ENCODE data around the gene TAC3.
"Not testable (repeated sequence)": the region's sequence is repeated elsewhere in the genome, so short reads cannot be mapped to it uniquely, and the experiment has no call there.

The TAC3 gene

DNA sequence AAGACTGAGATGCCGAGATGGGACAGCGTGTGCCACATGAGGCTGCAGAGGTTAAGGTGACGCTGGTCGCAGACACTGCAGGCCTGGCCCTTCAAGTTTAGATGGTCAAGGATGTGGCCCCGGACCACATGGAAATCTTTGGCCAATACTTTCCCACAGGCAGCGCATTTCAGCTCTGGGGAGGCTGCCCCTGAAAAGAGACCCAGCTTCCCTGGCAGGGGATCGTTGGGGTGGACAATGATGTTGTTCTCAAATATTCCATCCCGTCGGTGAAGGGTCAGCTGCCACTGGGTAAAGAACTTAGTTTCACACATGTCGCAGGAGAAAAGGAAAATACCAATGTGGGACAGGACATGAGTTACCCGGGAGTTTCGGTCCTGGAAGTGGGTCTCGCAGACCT lies 12.9 kb downstream of the TAC3 start:
- DNase-seq = no peak

DNA sequence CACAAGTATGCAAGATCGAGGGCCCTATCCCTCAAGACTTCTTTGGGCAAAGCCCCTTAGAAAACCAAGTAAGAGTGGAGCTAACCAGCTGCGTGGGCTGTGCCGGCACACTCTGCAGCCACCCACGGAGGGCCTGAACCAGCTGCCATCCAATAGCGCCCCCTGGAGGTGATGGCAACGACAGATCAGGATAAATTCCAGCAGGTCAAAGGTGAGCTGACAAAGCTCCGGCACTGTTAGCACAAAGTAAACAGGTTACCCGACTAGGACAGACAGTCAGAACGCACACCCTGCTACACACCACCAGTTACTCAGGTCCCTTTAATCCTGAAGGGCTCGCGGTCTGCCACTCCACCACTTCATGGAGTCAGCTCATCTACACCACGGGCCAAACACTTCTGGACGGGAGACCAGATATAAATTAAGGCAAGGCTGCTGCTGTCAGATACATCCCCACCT lies 14.9 kb downstream of the TAC3 start:
- peak in 1 of 2 experiments; percentile 43 for DNase-seq

DNA sequence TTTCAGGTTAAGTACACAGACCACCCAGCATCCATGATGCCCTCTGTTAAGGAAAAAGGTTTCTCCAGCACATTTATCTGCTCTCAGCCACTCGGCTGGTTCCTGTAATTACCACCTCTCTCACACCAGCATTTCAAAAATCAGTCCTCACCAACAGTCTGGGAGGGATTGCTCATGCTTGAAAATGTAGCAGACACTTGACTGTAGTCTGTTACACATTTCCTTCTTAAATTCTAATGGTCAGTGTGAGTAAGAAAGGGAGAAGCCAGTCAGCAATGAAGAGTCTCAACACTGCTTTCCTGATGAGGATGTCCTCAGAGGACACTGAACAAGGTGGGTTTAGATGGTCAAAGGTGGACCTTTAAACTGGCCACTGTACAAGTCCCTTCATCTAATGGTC lies 15.9 kb downstream of the TAC3 start:
- DNase-seq = no peak

DNA sequence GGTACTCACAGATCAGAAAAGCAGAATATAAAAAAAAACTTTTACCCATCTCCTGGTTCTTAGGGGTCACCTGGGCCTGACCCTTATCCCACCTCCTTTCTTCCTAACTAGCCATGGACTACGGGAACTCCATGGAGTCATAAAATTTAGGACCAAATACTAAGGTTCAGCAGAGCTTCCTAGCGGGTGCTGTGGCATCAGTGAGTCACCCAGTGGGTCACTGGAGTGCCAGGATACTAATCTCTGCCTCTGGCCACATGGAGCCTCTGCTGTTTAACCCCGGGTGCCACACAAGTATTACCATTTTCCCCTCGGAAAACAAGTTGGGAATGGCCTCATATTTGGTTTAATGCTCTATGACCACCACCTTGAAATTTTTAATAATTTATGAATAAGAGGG lies 16.9 kb downstream of the TAC3 start:
- no peak for DNase-seq

DNA sequence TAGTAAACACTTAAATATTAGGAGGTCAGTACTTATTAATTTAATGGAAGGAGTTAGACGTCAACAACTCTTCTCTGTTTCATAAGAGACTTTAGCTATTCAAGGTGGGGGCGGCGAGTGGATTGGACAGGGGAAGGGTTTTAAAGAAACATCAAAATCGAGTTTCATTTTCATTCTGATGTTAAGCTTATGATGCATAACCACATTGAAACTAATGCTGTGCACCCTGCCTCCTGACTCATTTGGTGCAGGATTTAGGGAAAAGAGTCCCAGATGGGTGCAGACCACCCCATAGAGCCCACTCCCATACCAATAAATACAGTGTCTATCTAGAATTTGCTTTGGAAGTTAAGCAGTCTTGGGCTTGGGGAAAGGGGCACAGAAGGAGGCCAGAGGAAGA lies 17.3 kb downstream of the TAC3 start:
- no peak for DNase-seq

DNA sequence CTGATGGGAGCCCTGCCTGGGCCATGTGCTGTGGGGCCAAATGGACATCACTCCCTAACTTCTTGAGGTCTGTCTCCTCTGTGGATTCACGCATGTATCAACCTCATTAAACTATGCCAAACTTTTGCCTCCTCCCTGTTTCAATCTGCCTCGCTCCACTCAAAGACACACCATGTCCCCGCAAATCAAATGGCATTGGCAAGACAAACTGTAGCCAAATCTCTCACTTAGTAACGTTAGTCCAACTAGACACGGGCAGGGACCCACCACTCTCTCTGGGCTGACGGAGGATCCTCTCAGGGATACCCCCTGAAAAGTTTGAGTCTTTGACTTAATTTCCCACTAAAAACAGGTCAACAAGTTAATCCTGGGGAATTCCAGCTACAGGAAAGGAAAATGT lies 18.0 kb downstream of the TAC3 start:
- no peak for DNase-seq

DNA sequence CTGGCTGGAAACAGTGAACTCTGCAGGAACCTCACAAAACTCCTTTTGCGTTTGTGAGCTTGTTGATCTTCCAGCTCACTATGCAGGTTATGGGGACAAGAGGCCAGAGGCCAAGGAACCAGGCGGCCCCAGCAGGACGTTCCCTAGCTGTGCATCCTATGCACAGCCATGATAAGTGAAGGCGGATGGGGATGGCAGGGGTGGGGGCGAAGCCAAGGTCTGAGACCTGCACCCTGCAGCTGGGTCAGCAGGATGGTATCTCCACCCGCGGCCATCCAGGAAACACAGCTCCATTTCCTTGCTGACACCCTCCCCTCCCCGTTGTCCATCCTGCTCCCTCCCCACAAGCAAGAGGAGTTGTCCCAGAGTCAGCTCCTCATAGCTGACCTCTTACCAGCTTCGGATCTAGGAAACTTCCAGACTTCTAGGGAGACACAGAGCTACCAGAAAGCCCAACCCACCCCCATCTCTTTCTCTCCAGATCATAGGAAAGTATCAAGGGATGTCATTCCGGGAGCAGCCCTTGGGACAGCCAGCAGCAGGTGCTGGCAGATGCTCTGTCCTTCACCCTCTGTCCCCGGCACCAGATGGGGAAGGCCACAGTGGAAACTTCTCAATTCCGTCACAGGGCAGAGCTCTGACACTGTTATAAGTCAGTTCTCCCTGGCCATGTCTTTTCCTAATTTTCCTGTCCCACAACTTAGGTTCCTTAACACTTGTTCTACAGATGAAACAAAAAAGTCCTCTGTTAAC lies 19.4 kb downstream of the TAC3 start:
- no peak for DNase-seq

DNA sequence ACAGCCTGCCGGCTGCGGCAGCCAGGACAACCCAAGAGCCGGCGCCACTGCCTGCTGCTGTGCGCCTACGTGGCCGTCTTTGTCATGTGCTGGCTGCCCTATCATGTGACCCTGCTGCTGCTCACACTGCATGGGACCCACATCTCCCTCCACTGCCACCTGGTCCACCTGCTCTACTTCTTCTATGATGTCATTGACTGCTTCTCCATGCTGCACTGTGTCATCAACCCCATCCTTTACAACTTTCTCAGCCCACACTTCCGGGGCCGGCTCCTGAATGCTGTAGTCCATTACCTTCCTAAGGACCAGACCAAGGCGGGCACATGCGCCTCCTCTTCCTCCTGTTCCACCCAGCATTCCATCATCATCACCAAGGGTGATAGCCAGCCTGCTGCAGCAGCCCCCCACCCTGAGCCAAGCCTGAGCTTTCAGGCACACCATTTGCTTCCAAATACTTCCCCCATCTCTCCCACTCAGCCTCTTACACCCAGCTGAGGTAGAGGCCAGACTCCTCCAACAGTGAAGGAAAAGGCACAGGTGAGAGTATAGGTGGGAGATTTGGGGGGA lies 20.3 kb downstream of the TAC3 start:
- DNase-seq = no peak

DNA sequence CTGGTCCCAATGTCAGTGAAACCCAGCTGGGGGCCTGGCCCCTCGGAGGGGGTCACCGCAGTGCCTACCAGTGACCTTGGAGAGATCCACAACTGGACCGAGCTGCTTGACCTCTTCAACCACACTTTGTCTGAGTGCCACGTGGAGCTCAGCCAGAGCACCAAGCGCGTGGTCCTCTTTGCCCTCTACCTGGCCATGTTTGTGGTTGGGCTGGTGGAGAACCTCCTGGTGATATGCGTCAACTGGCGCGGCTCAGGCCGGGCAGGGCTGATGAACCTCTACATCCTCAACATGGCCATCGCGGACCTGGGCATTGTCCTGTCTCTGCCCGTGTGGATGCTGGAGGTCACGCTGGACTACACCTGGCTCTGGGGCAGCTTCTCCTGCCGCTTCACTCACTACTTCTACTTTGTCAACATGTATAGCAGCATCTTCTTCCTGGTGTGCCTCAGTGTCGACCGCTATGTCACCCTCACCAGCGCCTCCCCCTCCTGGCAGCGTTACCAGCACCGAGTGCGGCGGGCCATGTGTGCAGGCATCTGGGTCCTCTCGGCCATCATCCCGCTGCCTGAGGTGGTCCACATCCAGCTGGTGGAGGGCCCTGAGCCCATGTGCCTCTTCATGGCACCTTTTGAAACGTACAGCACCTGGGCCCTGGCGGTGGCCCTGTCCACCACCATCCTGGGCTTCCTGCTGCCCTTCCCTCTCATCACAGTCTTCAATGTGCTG lies 21.0 kb downstream of the TAC3 start:
- no peak for DNase-seq

DNA sequence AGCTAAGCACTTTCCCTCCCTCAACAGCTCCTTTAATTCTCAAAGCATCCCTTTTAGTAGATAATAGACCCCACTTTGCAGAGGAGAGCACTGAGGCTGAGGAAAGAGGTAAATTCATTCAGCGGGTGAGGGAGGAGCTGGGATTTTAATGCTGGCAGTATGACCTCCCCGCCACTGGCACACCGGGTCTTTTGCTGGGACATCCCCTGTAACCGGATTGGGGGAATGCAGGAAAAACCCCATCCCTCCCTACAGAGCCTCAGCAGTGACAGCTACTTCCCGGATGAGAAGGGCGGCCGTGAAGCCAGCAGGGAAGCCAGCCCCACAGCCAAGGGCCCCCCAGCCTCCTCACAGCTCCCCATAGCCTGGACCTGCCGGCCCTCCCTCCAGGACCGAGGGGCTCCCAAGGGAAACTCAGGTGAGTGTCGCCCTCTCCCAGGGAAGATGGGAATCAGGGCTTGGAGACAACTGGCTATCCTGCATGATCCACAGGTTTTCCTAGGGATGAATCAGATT lies 22.0 kb downstream of the TAC3 start:
- DNase-seq = no peak

DNA sequence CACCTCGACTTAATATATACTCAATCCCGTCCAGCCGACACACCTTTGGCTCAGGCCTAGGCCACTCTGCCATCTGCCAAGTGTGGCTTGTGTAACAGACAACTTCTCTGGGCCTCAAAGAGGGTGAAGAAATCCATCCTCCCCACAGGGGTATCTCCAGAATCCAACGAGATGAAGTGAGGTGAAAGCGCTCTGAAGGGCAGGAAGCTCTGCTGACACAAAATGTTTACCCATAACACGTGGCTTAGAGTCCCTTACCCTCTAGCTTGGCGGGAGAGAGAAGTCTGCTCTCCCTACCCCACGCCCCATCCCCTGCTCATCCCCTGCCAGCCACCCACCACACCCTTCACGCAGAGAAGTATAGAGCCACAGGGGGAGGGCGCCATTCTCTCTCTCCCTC lies 23.0 kb downstream of the TAC3 start:
- no peak for DNase-seq

DNA sequence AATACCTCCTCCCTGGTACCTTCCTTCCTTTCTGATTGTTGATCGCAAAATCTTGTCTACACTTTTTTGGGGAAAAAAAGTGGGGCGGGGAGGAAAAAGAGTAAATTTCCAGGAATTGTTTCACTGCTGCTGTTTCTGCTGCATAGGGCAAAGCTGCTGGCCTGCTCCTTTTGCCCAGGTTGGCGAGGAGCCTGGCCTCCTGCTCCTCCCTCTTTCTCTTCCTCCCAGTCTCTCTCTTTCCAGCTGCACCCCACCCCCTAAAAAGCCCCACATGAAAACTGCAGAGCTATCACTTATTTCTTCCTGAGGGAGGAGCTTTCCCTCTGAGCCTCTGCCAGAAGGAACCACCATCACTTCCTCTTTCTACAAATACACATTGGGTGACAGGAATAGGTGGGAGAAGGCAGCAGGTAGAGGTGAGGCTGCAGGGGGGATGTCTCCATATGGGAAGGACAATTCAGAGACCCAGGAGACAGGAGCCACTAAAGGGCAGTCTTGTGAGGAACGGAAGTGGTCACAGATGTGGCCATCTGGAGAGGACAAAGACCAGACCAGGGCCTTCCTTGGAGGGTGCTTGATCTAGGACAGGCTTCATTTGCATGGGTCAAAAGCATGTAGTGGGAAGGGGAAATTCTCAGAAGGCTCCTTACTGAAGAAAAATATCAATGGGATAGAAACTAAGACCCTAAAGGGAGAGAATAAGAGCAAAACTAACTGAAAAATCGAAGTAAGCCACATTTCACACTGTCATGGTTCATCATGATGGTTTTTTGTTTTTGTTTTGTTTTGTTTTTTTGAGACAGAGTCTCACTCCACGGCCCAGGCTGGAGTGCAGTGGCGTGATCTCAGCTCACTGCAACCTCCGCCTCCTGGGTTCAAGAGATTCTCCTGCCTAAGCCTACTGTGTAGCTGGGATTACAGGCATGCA lies 24.7 kb downstream of the TAC3 start:
- no peak for DNase-seq

DNA sequence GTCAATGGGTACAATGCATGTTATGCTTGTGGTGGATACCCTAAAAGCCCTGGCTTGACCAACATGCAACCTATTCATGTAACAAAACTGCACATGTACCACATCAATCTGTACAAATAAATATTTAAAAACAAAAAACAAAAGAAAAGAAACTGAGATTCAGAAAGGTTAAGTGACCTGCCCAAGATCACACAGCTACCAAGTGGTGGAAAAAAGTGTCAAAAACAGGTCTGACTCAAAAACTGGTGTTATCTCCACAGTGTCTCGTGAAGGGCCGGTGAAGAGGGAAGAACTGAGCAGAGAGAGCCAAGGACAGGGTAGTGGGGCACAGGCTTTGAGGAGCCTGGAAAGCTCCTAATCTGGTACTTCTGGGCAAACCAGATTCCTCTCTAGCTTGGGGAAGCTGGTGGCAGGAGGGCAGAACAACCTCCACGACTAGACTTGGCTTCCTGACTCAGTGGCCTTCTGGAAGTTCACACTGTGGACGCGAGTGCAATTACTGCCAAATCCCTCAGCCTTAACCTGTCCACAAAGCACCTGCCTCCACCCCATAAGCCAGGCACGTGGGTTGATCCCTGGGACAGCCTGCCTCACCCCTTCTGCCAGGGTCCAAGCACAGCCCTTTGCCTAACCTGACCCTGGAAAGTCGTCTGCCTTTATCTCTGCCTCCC lies 25.5 kb downstream of the TAC3 start:
- DNase-seq = no peak

DNA sequence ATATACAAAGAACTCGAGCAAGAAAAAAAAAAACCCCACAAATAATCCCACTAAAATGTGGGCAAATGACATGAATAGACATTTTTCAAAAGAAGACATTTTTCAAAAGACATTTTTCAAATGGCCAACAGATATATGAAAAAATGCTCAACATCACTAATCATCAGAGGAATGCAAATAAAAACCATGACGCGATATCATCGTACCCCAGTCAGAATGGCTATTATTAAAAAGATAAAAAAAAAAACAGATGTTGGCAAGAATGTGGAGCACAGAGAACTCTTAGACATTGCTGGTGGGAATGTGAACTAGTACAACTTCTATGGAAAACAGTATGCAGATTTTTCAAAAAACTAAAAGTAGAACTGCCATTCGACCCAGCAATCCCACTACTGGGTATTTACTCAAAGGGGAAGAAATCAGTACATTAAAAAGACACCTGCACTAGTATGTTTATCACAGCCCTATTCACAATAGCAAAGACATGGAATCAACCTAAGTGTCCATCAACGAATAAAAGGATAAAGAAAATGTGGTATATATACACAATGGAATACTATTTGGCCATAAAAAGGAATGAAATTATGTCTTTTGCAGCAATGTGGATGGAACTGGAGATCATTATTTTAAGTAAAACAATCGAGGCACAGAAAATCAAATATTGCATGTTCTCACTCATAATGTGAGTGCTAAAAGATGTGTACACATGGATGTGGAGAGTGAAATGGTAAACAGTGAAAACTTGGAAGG lies 26.3 kb downstream of the TAC3 start:
- no peak for DNase-seq

DNA sequence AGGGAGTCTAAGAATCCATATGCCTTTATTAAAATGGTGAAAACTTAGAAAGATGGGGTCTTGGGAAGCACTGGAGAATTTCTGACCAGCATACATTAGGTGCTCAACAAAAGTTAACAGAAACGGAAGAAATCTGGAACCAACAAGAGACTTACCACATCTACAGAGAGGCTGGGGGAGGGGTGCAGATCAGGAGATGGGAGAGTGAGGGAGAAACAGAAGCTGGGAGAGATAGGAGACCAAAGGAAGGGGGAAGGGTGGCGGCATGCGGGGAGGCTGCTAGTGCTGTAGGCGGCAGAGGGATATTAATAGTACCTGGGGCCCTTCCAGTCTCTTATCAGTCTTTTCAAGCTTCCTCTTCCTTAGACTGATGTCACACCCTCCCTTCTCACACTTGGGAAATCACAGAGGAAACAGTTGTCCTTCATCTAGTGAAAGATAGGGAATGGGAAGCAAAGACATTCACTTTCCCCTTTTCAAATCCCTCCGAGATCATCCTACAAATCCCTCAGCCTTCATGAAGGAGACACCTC lies 28.1 kb downstream of the TAC3 start:
- no peak for DNase-seq

DNA sequence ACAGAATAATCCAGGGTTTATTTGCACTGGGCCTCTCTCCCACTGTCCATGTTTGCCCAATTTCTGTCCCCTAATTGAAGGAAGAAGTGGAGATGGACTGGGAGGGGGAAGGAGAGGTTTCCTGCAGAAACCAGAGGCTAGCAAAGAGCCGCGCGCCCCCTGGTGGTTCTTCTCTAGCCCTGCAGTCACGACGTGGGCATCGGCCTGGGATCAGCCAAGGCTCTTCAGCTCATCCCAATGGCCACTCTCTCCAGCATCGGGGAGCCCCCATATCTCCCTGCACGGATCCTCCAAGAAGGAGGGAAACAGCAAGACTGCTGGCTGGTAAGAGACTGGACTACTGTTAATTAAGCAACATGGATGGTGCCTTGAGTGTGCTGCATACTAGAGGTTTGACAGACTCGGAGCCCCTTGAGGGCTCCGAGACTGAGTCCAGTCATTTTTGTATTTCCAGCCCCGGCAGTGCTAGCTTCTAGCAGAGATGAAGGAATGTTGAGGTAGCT lies 28.7 kb downstream of the TAC3 start:
- DNase-seq = peak; percentile 22 to 75

DNA sequence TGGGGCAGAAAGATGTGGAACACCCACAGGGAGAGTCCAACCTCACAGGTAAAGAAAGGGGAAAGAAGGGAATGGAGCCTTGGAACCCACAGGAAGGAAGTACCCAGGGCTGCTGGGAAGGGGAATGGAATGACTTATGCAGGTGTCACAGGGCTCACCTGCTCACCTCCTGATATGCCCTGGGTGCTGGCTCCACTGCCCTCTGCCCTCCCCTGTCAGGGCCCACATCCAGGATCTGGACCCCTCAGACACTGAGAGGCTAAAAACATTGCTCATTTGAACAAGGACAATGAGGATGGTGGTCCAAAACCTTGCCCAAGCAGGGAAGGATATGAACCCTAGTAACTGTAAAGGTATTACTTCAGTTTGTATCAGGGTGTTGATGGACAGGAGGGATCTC lies 29.3 kb downstream of the TAC3 start:
- DNase-seq = no peak

DNA sequence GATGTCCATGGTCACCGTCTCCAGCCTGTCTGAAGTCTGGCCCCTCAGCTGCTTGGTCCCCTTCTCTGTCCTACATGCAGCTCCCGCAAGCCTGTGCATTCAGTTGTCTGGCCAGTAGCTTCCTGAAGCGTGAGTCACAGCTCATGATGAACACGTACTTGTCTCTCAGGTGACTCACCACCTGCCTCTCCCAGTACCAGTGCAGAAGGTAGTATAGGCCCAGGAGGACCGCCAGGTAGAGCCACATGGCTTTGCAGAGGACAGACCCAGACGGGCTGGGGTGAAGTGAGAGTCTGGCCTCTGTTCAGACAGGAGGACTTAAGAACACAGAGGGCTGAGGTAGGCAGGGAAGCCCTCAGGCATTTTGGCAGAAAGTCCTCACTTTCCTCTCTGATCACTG lies 30.6 kb downstream of the TAC3 start:
- DNase-seq = peak in 1 of 2 experiments; percentile 30

DNA sequence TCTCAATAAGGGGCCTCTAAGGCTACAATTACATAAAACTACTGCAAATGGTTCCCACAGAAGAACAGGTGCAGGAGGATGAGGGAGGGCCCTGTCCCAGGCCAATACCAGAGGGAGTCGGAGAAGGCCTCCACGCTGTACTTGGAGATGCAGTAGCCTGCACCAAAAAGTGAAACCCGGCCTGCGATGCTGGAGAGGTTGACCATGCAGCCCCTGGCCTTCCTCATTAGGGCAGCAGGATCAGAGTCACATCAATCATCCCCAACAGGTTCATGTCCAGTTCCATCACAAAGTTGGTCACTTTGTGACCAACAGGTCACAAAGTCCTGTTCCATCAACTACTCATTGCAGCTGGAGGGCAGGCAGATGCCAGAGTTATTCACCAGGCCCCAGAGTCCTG lies 32.9 kb downstream of the TAC3 start:
- DNase-seq = no peak

DNA sequence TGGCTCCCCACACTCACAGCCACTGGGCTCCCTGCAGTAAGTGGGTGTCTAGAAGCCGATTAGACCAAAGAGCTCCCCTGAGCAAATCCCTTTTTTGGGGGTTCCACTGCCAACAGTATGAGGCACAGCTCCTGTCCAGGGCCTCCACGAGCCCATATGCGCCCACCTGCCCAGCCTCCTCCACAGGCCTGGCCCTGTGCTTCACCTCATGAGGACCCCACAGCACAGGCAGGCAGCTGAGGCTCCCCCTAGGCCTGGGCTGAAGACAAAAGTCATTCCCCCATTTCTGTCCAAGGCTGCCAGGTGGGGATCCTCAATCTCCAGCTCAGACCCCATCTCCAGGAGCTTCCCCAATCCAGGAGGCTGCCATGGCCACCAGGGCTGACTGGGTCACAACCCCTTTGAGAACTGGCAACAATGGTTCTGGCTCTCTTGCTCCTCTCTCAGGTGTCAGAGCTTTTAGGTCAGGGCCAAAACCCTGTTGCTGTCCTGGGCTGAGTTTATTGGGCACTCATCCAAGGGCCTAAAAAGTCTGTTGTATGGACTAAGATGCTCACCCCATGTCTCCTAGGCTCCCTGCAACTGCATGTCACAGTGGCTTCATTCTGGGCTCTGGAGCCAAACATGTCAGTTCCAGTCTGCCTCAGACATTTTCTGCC lies 33.6 kb downstream of the TAC3 start:
- DNase-seq = not testable (repeated sequence)
